HG02678 (cell line): ENCODE data around the gene TREH.

Source experiments
- ATAC-seq: cut with Tn5 transposase; IDR thresholded peaks from one replicate; pipeline ENCODE4 v1.9.1; 2021; ENCODE audit warnings: mild to moderate bottlenecking, moderate library complexity; ENCODE audit not compliant: unreplicated experiment

TREH gene

GRCh38 chr11:118670063-118670462, 9.4 kb downstream of the TREH start:
- ATAC-seq: no peak

DNA sequence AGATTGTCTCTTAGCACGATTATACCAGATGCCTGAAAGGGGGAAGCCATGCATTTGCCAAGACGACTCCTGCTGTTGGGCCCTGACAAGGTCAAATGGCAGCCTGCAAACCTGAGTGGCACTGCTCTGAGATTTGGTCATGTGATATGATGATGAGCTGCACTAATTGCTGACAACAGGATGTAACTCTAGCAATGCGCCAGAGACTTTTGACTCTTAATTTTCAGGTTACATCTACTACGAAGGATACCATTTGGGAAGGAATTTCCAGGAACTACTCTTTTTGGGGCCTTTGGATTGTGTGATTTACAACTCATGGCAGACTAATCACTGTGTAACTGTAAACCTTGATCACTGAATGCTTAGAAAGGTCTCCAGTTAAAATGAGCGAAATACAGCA, 13.1 kb downstream of the TREH start:
- ATAC-seq: no peak

DNA sequence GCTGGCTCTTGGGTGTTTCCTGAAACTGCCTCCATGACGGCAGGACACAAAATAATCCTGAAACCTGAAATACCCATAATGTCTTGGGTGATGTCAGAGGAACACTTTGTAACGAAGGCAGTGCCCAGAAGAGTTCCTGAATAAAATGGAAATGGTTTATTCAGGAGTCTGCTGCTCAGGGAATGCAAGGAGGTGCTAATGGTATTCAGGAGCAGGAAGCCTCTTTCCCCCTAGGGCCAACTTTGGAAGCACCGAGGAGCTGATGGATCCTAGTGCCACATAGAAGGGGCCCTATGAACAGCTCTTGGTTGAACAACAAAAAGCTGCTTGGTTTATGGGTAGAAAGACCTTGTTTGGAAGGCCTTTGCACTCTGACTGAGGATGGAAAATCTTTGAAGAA, 15.5 kb downstream of the TREH start:
- ATAC-seq: no peak

DNA sequence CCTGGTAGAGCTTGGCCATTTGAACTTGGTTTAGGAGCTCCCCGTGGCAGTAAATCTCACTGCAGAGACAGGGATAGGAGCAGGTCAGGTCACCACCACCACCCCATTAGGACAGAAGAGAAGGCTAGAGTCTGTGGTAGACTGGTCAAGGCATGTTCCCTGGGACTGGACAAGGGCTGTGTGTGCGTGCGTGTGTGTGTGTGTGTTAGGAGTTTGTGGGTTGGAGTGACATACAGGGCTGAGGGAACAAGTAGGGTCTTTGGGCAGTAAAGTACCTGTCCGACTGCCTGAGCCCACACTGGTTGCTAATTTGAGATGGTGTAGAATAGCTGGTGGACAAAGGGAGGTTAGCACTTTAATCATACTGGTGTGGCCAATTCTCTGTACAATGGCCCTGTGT, 16.1 kb downstream of the TREH start:
- ATAC-seq: no peak

DNA sequence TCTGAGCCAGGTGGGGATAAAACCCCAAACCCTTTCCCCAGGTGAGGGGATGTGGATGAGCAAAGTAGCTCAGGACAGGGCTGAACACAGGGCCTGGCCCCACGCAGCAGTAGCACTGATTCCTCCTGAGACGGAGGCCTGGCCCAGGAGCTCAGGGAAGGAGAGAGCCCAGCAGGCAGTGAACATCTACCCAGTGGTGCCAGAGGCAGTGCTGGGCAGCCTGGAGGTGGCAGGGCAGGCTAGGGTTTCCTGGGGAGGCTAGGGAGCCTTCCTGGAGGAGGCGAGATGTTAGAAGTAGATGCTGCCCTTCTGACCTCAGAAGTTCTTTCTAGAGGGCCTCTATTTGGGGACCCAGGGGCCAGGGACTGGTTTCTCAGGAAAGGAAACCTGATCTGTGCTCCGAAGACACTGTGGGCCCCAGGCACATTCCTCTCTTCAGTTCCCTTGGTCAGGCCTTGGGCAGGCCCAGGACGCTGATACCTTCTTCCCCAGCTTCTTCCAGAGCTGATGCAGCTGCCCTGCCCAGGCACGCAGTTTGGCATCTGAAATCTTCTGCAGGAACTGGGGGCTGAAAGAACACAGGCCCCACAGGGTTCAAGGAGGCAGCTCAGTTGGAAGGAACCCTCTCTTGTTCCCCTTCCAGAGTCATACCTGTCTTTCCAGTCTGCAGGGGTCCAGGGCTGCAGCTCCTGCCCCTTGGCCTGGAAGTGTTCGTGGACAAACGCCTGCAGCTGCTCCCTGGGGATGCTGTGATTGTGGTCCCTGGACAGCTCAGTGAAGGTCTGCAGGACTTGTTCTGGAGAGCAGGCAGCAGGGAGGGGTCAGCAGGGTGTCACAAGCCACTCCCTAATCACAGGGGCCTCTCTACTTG, 16.8 kb downstream of the TREH start:
- ATAC-seq: no peak

DNA sequence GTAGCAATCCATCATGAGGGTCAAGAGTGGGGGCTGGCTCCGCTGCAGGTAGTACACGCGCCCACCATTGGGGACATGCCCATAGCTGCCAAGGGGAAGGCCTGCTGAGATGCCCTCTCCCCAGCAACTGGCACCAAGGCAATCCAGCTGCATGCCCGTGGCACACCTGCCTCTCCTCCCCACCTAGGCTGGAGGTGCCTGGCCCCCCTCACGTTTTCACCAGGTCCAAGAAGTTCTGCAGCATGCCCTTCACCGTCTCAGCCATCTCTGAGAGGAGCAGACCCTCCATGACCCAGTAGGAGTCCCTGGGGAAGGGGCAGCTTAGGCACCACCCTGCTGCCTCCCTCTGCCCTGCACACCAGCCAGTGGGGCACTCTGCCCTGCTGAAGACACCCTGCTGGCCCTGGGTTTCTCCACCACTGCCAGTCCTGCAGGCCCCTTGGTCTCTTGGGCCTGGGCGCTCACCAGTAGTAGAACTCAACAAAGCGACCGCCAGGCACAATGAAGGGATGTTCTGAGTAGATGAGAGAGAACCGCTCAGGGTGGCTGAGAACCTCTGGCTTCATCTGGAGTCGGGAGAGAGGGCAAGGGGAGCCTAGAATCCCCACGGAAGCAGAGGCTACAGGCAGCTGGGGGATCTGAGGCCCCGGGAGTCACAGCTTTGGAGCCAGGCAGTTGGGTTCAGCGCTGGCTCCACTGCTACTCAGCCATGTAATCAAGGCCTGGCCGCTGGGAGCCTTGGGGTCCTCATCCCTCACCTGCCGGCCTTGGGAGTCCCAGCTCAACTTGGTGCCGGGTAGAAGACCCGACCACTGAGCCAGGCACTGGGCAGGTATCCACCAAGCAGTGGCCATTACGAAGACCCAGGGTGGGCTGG, 17.8 kb downstream of the TREH start:
- no peak for ATAC-seq

DNA sequence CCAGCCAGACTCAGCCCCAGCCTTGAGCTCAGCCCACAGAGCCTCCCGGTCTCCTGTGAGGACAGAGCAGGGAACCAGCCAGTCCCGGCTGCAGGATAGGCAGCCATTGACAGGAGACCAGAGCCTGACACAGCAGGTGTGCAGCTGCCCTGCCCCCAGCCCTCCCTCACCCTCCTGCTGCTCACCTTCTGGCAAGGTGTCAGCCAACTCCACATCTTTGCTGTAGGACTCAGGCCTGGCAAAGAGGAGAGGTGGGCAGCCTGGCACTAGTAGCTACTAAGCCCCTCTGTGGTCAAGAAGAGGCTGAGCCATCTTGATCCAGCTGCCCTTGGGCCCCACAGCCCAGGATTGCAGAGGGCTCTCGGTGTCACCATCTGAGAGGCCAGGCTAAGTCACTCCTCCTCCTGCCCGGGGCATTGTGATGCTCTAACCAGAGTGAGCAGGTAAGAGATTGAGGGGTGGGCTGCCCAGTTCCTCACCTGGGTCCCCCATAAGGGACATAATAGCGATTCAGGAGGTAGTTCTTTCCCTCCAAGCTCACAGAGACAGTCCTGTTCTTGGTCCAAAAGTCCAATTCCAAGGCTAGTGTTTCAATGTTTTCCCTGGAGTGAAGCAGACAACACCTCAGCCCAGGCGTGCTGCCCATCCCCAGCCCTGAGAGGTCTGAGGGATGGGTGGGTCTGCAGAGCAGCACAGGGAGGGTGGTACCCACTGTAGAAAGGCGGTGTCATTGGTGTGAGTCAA, 18.6 kb downstream of the TREH start:
- no peak for ATAC-seq

GRCh38 chr11:118659953-118660680, 19.3 kb downstream of the TREH start:
- no peak for ATAC-seq

- peak; percentile 96 for ATAC-seq
Measured at GRCh38 chr11:118659314-118659952, 20.0 kb downstream of the TREH start.

DNA sequence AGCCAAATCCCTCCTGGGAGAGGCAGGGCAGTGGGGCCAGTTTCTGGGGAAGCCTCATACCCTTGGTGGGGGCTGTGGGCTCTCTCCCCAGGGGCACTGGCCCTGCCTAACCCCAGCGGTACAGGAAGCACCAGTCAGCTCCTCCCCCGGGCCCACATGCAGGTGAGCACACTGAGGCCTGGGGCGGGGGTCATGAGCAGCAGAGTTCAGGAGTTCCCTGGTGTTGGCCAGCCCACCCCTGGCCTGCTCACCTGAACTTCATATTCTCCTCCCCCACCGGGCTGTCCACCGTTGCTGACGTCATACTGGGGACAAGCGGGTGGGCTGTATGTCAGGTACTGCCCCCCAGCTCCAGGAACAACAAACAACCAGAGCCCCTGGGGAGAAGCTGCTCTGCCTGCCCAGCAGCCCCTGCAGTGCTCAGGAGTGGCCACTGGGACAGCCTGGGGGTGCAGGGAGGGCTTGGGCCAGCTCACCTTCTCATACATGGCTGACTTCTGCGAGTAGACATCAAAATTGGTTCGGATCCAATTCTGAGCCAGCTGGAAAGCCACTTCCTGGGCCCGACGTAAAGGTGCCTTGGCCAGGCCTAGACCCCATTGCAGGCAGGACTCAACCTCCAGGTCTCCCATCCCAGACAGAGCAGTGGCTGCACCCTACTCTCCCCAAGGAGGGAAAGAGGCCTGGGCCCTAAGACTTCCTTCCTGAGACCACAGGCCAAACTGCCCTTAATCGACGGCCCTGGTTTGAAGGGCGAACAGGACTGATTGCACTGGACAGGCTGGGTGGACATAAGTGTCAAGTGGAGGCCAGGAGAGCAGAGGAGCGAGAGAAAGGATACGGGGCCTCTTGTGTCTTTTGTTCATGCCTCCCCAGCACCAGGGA, 20.8 kb downstream of the TREH start:
- ATAC-seq: no peak

DNA sequence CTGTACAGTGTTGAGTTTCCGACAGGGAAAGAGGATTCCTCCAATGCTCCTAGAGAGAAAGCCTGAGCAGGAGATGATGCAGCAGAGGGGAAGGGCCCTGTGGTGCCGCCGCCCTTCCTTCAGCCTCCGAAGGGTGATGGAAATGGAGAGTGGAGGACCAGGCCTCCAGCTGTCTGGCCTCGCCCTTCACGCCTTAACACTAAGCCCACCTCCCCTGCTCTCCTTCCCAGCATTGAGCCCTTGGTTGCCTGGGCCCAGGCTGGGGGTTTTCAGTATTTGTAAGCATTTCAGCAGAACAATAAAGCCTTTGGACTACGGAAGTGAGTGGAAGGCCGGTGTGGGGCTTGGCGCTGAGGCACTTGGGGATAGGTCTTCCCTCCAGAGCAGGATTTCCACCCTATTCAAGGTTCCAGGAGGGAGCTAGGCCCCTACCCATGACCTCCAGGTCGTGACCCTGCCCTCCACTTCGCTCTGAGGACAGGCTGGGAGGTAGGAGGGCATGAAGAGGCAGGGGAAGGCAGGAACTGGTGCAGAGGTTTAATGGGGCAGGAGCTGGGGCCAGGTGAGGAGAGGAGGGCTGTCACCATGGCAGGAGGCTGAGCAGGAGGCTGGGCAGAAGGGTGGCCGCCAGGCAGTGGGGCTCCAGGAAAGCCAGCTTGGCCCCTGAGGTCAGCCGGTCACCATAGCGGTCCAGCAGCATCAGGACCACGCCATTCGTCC, 21.6 kb downstream of the TREH start:
- ATAC-seq: no peak

DNA sequence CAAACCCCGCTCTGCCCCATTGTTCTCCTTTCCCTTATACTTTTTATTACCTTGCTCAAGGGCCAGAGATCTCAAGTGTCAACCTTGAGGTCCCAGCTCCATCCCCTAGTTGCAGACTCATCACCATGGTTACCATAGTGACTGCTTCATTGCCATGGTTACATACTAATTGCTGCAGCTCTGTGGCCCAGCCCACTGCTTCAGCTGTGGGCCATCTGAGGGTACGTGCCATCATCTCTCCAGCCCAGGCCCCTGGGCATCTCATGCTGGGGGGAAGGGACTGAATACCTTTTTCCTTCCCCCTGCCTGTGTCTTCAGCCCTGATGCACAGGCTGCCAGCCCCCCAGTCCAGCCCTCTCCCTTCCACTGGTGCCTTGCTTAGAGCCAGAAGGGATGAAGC, 22.2 kb downstream of the TREH start:
- ATAC-seq: no peak

- ATAC-seq: no peak
Measured at GRCh38 chr11:118656563-118657165, 22.8 kb downstream of the TREH start.

- ATAC-seq: no peak
Measured at GRCh38 chr11:118655486-118656190, 23.8 kb downstream of the TREH start.

- no peak for ATAC-seq
Measured at GRCh38 chr11:118653684-118654390, 25.6 kb downstream of the TREH start.

- ATAC-seq: no peak
Measured at GRCh38 chr11:118652681-118653181, 26.7 kb downstream of the TREH start.

DNA sequence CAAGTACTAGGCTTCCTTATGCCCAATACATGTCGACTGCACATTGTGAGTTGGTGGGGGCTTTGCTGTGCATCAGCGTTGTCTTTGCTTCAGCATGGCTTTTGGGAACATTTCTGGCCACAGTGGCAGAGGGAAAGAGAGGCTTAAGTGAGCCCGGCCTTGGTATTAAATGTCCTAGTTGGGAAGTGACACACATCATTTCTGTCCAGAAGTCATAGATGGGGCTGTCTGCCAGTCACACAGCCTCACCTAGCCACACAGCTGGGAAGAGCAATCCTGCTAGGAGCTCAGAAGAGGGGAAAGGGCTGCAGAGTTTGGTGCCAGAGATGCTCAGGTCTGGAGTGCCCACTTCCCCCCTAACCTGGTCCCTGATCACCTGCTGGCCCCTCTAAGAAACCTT, 27.6 kb downstream of the TREH start:
- ATAC-seq: no peak
